CD4-positive, alpha-beta T cell (primary cell): ENCODE data around the gene ADAMTS17. TPM values are rescaled to one million over a fixed set of nuclear protein-coding genes. Genes with fewer than 3 reads are reported as not detected.

Experiments
- ATAC-seq: fragments of 200-7000 bp; cut with Tn5 transposase; one replicate; pipeline ENCODE4 v1.10.0; 2022; ENCODE audit warnings: mild to moderate bottlenecking; ENCODE audit not compliant: poor library complexity
- CTCF ChIA-PET: fragments of 350-600 bp; sonication (Branson Sonifier 250); formaldehyde crosslinking; loops from one replicate; lab custom pipeline; 2021; ENCODE audit warnings: antibody characterized with exemption, inconsistent platforms; lab: Charles Lee
- POLR2A ChIA-PET: fragments of 350-600 bp; sonication (Branson Sonifier 250); formaldehyde crosslinking; loops from one replicate; lab custom pipeline; 2021; ENCODE audit warnings: antibody characterized with exemption, inconsistent platforms; lab: Charles Lee
- DNase-seq, 14 experiments: peaks; one replicate each; pipeline ENCODE4 v3.0.0-alpha.2; 2013 to 2020; ENCODE audit warnings: mixed read lengths in 2 of 14
- H3K27ac ChIP-seq, 2 donors: one replicate each; pipeline versions ENCODE4 v1.5.1 to v1.7.0; 2013; ENCODE audit warnings: low read length in 2 of 2, low read depth in 1 of 2, mild to moderate bottlenecking in 1 of 2
- H3K27me3 ChIP-seq, 2 experiments: 1 replicate in 1 of 2; 2 replicates in 1 of 2; pipeline versions ENCODE4 v1.6.1 to v1.7.0; 2013; ENCODE audit warnings: low read length in 2 of 2, control low read depth in 1 of 2, mild to moderate bottlenecking in 1 of 2, moderate library complexity in 1 of 2; ENCODE audit not compliant: insufficient read depth in 2 of 2, control insufficient read depth in 1 of 2
- H3K36me3 ChIP-seq: one replicate; pipeline ENCODE4 v1.6.1; 2013; ENCODE audit warnings: low read length, control low read depth; ENCODE audit not compliant: insufficient read depth
- H3K4me1 ChIP-seq: one replicate; pipeline ENCODE4 v1.6.1; 2013; ENCODE audit warnings: low read length, control low read depth; ENCODE audit not compliant: insufficient read depth
- H3K4me3 ChIP-seq: one replicate; pipeline ENCODE4 v1.5.1; 2013; ENCODE audit warnings: mild to moderate bottlenecking, low read length, moderate library complexity
- H3K9me3 ChIP-seq, 2 experiments: 1 replicate in 1 of 2; 2 replicates in 1 of 2; pipeline versions ENCODE4 v1.6.1 to v1.7.0; 2013; ENCODE audit warnings: low read length in 2 of 2, mild to moderate bottlenecking in 2 of 2, control low read depth in 1 of 2, moderate library complexity in 1 of 2; ENCODE audit not compliant: control insufficient read depth in 1 of 2, insufficient read depth in 1 of 2
- H3K27ac Mint-ChIP-seq: one replicate; pipeline ENCODE4 v1.8.0; 2020; ENCODE audit warnings: mixed read lengths
- H3K27me3 Mint-ChIP-seq: one replicate; pipeline ENCODE4 v1.8.0; 2021; ENCODE audit warnings: mixed read lengths
- H3K36me3 Mint-ChIP-seq: one replicate; pipeline ENCODE4 v1.8.0; 2021; ENCODE audit warnings: low read depth, mixed read lengths
- H3K4me1 Mint-ChIP-seq: one replicate; pipeline ENCODE4 v1.8.0; 2021; ENCODE audit warnings: low read depth, mixed read lengths
- H3K4me3 Mint-ChIP-seq: one replicate; pipeline ENCODE4 v1.8.0; 2020; ENCODE audit warnings: mild to moderate bottlenecking, mixed read lengths
- H3K9me3 Mint-ChIP-seq: one replicate; pipeline ENCODE4 v1.8.0; 2020; ENCODE audit warnings: mixed read lengths
- CTCF ChIP-seq: fragments of 200-600 bp; IDR thresholded peaks from one replicate; pipeline ENCODE4 v1.8.0; 2022; ENCODE audit warnings: antibody characterized with exemption, mild to moderate bottlenecking
- intact Hi-C, 2 experiments: fragments of 100-400 bp; cut with DNase I in 1 of 2; cut with micrococcal nuclease in 1 of 2; formaldehyde crosslinking; loops; one replicate each; pipeline versions ENCODE4 v1.15.1 to v1.9.0; 2023 to 2025; cut with DNase I, micrococcal nuclease
- total RNA-seq, 174 experiments: library from RNA in 2 of 174; stranded (reverse) in 2 of 174; gene quantifications; one replicate each; pipeline ENCODE4 v1.2.3 and lab custom pipeline; 2021 to 2026

ADAMTS17 gene
- total RNA-seq, 2 experiments from 2014 or later, result 9.9 to 13.2 TPM

GRCh38 chr15:100281096-100281917 is 60.5 kb downstream of the ADAMTS17 start:
- Histone ChIP-seq H3K36me3 (peaks cover 3% of the 10 kb centered on the region), H3K27ac (no peak overlapping the region), H3K27me3 (no peaks in the 10 kb centered on the region), H3K4me1 (no peaks in the 10 kb centered on the region), H3K9me3 (peaks cover 0 to 12% of the 10 kb centered on the region in 2 experiments), H3K4me3 (no peak overlapping the region)
- Mint-ChIP-seq H3K27ac (no peak overlapping the region), H3K36me3 (peaks cover 12% of the 10 kb centered on the region), H3K27me3 (no peaks in the 10 kb centered on the region), H3K4me3 (no peak overlapping the region), H3K4me1 (no peaks in the 10 kb centered on the region), H3K9me3 (no peaks in the 10 kb centered on the region)
- POLR2A ChIA-PET, result no interaction called here
- ATAC-seq, result no peak
- TF ChIP-seq CTCF, result no peak
- DNase-seq, result no peak
- intact Hi-C loops, result no loop called here
- CTCF ChIA-PET, result no interaction called here

GRCh38 chr15:100279849-100280248 is 61.9 kb downstream of the ADAMTS17 start:
- no peak for DNase-seq
- Mint-ChIP-seq H3K4me1 (no peaks in the 10 kb centered on the region), H3K9me3 (no peaks in the 10 kb centered on the region), H3K27me3 (no peaks in the 10 kb centered on the region), H3K4me3 (no peak overlapping the region), H3K27ac (no peak overlapping the region), H3K36me3 (peaks cover 15% of the 10 kb centered on the region)
- Histone ChIP-seq H3K9me3 (peaks cover 0 to 10% of the 10 kb centered on the region in 2 experiments), H3K36me3 (no peaks in the 10 kb centered on the region), H3K4me3 (no peak overlapping the region), H3K27me3 (no peaks in the 10 kb centered on the region), H3K4me1 (no peaks in the 10 kb centered on the region), H3K27ac (no peak overlapping the region)
- POLR2A ChIA-PET, result no interaction called here
- CTCF ChIA-PET, result no interaction called here
- intact Hi-C loops, result no loop called here
- ATAC-seq, result no peak
- no peak for TF ChIP-seq CTCF

GRCh38 chr15:100279446-100279845 is 62.3 kb downstream of the ADAMTS17 start:
- Histone ChIP-seq H3K27me3 (no peaks in the 10 kb centered on the region), H3K27ac (no peak overlapping the region), H3K9me3 (peaks cover 0 to 10% of the 10 kb centered on the region in 2 experiments), H3K4me3 (no peak overlapping the region), H3K4me1 (no peaks in the 10 kb centered on the region), H3K36me3 (no peaks in the 10 kb centered on the region)
- Mint-ChIP-seq H3K36me3 (peaks cover 19% of the 10 kb centered on the region), H3K4me1 (no peaks in the 10 kb centered on the region), H3K27me3 (no peaks in the 10 kb centered on the region), H3K4me3 (no peak overlapping the region), H3K9me3 (no peaks in the 10 kb centered on the region), H3K27ac (no peak overlapping the region)
- no peak for DNase-seq
- ATAC-seq, result no peak
- intact Hi-C loops, result no loop called here
- CTCF ChIA-PET, result no interaction called here
- TF ChIP-seq CTCF, result no peak
- POLR2A ChIA-PET, result no interaction called here
